GM10847 (cell line): ENCODE data around the gene IQCK.

Source experiments
- POLR2A ChIP-seq: IDR thresholded peaks from 2 replicates; pipeline ENCODE4 v1.6.1; 2011; ENCODE audit not compliant: insufficient read length; ENCODE audit errors: extremely low read depth

The IQCK gene

GRCh38 chr16:19822533-19822932, 104.5 kb downstream of the IQCK start:
- no peak for TF ChIP-seq POLR2A

GRCh38 chr16:19823322-19823721, 105.3 kb downstream of the IQCK start:
- no peak for TF ChIP-seq POLR2A

- TF ChIP-seq POLR2A: no peak
These were observed 106.1 kb downstream of the IQCK start for GRCh38 chr16:19824216-19824615.

GRCh38 chr16:19829844-19830692, 112.0 kb downstream of the IQCK start:
- TF ChIP-seq POLR2A: no peak

- no peak for TF ChIP-seq POLR2A
These were observed 113.0 kb downstream of the IQCK start for GRCh38 chr16:19830902-19831560.

GRCh38 chr16:19831678-19832077, 113.6 kb downstream of the IQCK start:
- TF ChIP-seq POLR2A: no peak

- no peak for TF ChIP-seq POLR2A
These were observed 115.1 kb downstream of the IQCK start for GRCh38 chr16:19833176-19833575.

GRCh38 chr16:19833581-19833980, 115.5 kb downstream of the IQCK start:
- TF ChIP-seq POLR2A: no peak

GRCh38 chr16:19835196-19835595, 117.1 kb downstream of the IQCK start:
- TF ChIP-seq POLR2A: no peak

GRCh38 chr16:19835968-19836421, 117.9 kb downstream of the IQCK start:
- no peak for TF ChIP-seq POLR2A

GRCh38 chr16:19837331-19837980, 119.4 kb downstream of the IQCK start:
- no peak for TF ChIP-seq POLR2A

GRCh38 chr16:19837984-19838707, 120.1 kb downstream of the IQCK start:
- TF ChIP-seq POLR2A: no peak

GRCh38 chr16:19840524-19841110, 122.5 kb downstream of the IQCK start:
- TF ChIP-seq POLR2A: no peak

- TF ChIP-seq POLR2A: no peak
These were observed 123.1 kb downstream of the IQCK start for GRCh38 chr16:19841184-19841583.

- TF ChIP-seq POLR2A: no peak
These were observed 124.5 kb downstream of the IQCK start for GRCh38 chr16:19842426-19843157.

- no peak for TF ChIP-seq POLR2A
These were observed 125.3 kb downstream of the IQCK start for GRCh38 chr16:19843371-19843770.
